Caco-2 (cell line): ENCODE measurements around the gene UNC5A. TPM values are rescaled to one million over a fixed set of nuclear protein-coding genes. Genes with fewer than 3 reads are reported as not detected.

Source experiments
- BruUV-seq: library from RNA; stranded (reverse); fragments of 400-500 nt; replicated peaks from 2 replicates; lab custom pipeline; 2021; lab: Mats Ljungman, UMichigan
- CTCF ChIA-PET: fragments of 300-600 bp; sonication (Branson Sonifier 250); formaldehyde crosslinking; loops from one replicate; lab custom pipeline; 2022; ENCODE audit warnings: antibody characterized with exemption; lab: Charles Lee
- POLR2A ChIA-PET: fragments of 300-600 bp; sonication (Branson Sonifier 250); formaldehyde crosslinking; loops from one replicate; lab custom pipeline; 2022; ENCODE audit warnings: antibody characterized with exemption; lab: Charles Lee
- DNase-seq, 2 experiments: peaks; one replicate each; pipeline versions ENCODE4 v3.0.0 to v3.0.0-alpha.2; 2020 to 2022
- H3K27me3 ChIP-seq: replicated peaks from 2 replicates; pipeline ENCODE4 v1.6.0; 2011; ENCODE audit warnings: low read length; ENCODE audit not compliant: control insufficient read depth, insufficient read depth
- H3K36me3 ChIP-seq: 2 replicates; pipeline ENCODE4 v1.5.1; 2011; ENCODE audit warnings: low read length; ENCODE audit not compliant: control insufficient read depth, insufficient read depth
- H3K4me1 ChIP-seq: fragments of 250-450 bp; sonication (Bioruptor Pico); 2 replicates; pipeline ENCODE4 v1.5.1; 2020; ENCODE audit warnings: mild to moderate bottlenecking
- H3K4me3 ChIP-seq: 2 replicates; pipeline ENCODE4 v1.5.1; 2011; ENCODE audit warnings: low read depth, mild to moderate bottlenecking, control low read depth, low read length
- H3K9me3 ChIP-seq: fragments of 250-450 bp; sonication (Bioruptor Pico); 2 replicates; pipeline ENCODE4 v1.5.1; 2020; ENCODE audit warnings: mild to moderate bottlenecking, moderate library complexity
- H3K27ac Mint-ChIP-seq: one replicate; pipeline ENCODE4 v1.8.0; 2022; ENCODE audit warnings: mixed read lengths; ENCODE audit not compliant: unreplicated experiment
- H3K27me3 Mint-ChIP-seq: one replicate; pipeline ENCODE4 v1.8.0; 2022; ENCODE audit warnings: mixed read lengths; ENCODE audit not compliant: insufficient read depth, unreplicated experiment
- H3K36me3 Mint-ChIP-seq: one replicate; pipeline ENCODE4 v1.8.0; 2022; ENCODE audit warnings: mild to moderate bottlenecking, mixed read lengths; ENCODE audit not compliant: insufficient read depth, unreplicated experiment
- H3K4me1 Mint-ChIP-seq: one replicate; pipeline ENCODE4 v1.8.0; 2022; ENCODE audit warnings: low read depth, mixed read lengths; ENCODE audit not compliant: unreplicated experiment
- H3K4me3 Mint-ChIP-seq: one replicate; pipeline ENCODE4 v1.8.0; 2022; ENCODE audit warnings: mild to moderate bottlenecking, moderate library complexity, mixed read lengths; ENCODE audit not compliant: unreplicated experiment
- H3K9me3 Mint-ChIP-seq: one replicate; pipeline ENCODE4 v1.8.0; 2022; ENCODE audit warnings: mixed read lengths; ENCODE audit not compliant: unreplicated experiment
- intact Hi-C: fragments of 100-400 bp; cut with micrococcal nuclease; formaldehyde crosslinking; loops from one replicate; pipeline ENCODE4 v1.10.0; 2022; ENCODE audit not compliant: unreplicated experiment
- total RNA-seq: library from RNA; stranded (reverse); gene quantifications from 2 replicates; pipeline ENCODE4 v1.2.3, GENCODE V29; 2022
- TF ChIP-seq, protein P1 (sequence below), 2 experiments: fragments of 200-600 bp in 1 of 2; IDR thresholded peaks; 1 replicate in 1 of 2; 2 replicates in 1 of 2; pipeline versions ENCODE4 v1.5.1 to v1.8.0; 2011 to 2022; ENCODE audit warnings: antibody characterized with exemption in 1 of 2, control low read depth in 1 of 2, inconsistent platforms in 1 of 2, low read depth in 1 of 2, low read length in 1 of 2, mild to moderate bottlenecking in 1 of 2, moderate library complexity in 1 of 2; ENCODE audit not compliant: insufficient read depth in 1 of 2, severe bottlenecking in 1 of 2, unreplicated experiment in 1 of 2

The UNC5A gene
- total RNA-seq, 1 experiment from 2014 or later, result not detected

DNA sequence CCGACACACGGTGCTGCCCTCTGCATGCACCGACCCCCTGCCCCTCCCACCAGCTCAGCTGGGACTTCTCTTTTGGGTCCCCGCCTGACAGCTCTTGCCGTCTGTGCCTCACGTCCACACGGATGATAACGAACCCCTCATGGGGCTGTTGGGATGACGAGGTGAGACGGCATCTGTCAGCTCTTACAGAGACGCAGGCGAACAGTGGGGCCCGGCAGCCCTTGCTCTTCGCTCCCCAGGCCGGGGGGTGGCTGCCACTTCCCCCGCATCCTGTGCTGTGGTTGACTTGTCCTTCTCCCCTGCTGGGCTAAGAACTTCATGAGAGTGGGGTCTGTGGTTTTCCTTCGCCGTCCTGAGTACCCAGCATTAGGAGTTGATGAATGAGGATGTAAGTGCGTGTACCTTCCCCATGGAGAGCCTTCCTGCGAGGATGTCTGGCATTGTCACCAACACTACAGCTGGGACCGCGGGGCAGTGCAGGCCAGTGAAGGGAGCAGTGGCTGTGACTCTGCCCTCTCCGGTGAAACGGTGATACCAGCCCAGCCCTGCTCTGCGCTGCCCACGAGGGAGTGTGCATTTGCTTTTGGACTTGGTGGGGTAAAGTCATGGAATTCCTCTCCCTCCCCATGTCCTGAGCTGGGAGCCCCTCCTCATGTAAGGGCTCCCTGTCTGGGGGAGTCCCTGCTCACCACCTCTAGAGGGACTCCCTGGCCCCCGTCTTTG, 65.6 kb downstream of the UNC5A start:
- H3K36me3 ChIP-seq, result no peaks in the 10 kb centered on the region
- no peak for DNase-seq
- H3K27me3 ChIP-seq, result no peaks in the 10 kb centered on the region

GRCh38 chr5:176876506-176877431, 66.4 kb downstream of the UNC5A start:
- no TSS peak for BruUV-seq
- no peak for DNase-seq
- Mint-ChIP-seq H3K4me3 (no peak overlapping the region), H3K27ac (no peak overlapping the region), H3K4me1 (no peaks in the 10 kb centered on the region), H3K9me3 (no peaks in the 10 kb centered on the region), H3K27me3 (peaks cover 22% of the 10 kb centered on the region), H3K36me3 (no peaks in the 10 kb centered on the region)
- ChIA-PET POLR2A (no interaction called here), CTCF (no interaction called here)
- intact Hi-C loops, result no loop called here
- no peak overlapping the region for H3K4me3 ChIP-seq
- no peaks in the 10 kb centered on the region for H3K36me3 ChIP-seq
- no peaks in the 10 kb centered on the region for H3K27me3 ChIP-seq
- TF ChIP-seq, protein P1, sequence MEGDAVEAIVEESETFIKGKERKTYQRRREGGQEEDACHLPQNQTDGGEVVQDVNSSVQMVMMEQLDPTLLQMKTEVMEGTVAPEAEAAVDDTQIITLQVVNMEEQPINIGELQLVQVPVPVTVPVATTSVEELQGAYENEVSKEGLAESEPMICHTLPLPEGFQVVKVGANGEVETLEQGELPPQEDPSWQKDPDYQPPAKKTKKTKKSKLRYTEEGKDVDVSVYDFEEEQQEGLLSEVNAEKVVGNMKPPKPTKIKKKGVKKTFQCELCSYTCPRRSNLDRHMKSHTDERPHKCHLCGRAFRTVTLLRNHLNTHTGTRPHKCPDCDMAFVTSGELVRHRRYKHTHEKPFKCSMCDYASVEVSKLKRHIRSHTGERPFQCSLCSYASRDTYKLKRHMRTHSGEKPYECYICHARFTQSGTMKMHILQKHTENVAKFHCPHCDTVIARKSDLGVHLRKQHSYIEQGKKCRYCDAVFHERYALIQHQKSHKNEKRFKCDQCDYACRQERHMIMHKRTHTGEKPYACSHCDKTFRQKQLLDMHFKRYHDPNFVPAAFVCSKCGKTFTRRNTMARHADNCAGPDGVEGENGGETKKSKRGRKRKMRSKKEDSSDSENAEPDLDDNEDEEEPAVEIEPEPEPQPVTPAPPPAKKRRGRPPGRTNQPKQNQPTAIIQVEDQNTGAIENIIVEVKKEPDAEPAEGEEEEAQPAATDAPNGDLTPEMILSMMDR (IDR thresholded peaks at IDR 0.05; ENCODE audit: insufficient read depth in 1 of 2, low read depth in 1 of 2, low read length in 1 of 2, severe bottlenecking in 1 of 2, unreplicated experiment in 1 of 2), result no peak
- H3K4me1 ChIP-seq, result no peaks in the 10 kb centered on the region
- H3K9me3 ChIP-seq, result no peaks in the 10 kb centered on the region

More for the DNA sequence above, 65.6 kb downstream of the UNC5A start:
- CTCF ChIA-PET, result interaction anchor here (2.2 kb wide), 1 partner anchor 215 kb away, joined by 8 read pairs; no protein-coding TSS in a partner anchor
- Histone ChIP-seq H3K4me3 (no peak overlapping the region), H3K4me1 (no peaks in the 10 kb centered on the region), H3K9me3 (no peaks in the 10 kb centered on the region)
- intact Hi-C loops, result no loop called here
- TF ChIP-seq, protein P1 (IDR thresholded peaks at IDR 0.05; ENCODE audit: insufficient read depth in 1 of 2, low read depth in 1 of 2, low read length in 1 of 2, severe bottlenecking in 1 of 2, unreplicated experiment in 1 of 2), result no peak
- H3K36me3 Mint-ChIP-seq, result no peaks in the 10 kb centered on the region
- no TSS peak for BruUV-seq
- H3K27me3 Mint-ChIP-seq, result peaks cover 22% of the 10 kb centered on the region
- POLR2A ChIA-PET, result no interaction called here
- no peak overlapping the region for H3K4me3 Mint-ChIP-seq
- no peak overlapping the region for H3K27ac Mint-ChIP-seq
- no peaks in the 10 kb centered on the region for H3K9me3 Mint-ChIP-seq
- H3K4me1 Mint-ChIP-seq, result no peaks in the 10 kb centered on the region

- H3K36me3 Mint-ChIP-seq, result no peaks in the 10 kb centered on the region
- no peaks in the 10 kb centered on the region for H3K9me3 ChIP-seq
- no peaks in the 10 kb centered on the region for H3K9me3 Mint-ChIP-seq
- CTCF ChIA-PET, result interaction anchor here (0.6 kb wide), 1 partner anchor 217 kb away, joined by 3 read pairs; no protein-coding TSS in a partner anchor
- H3K36me3 ChIP-seq, result no peaks in the 10 kb centered on the region
- H3K27ac Mint-ChIP-seq, result no peak overlapping the region
- TF ChIP-seq, protein P1 (IDR thresholded peaks at IDR 0.05; ENCODE audit: insufficient read depth in 1 of 2, low read depth in 1 of 2, low read length in 1 of 2, severe bottlenecking in 1 of 2, unreplicated experiment in 1 of 2), result no peak
- H3K27me3 Mint-ChIP-seq, result peaks cover 18% of the 10 kb centered on the region
- intact Hi-C loops, result no loop called here
- H3K4me3 ChIP-seq, result no peak overlapping the region
- BruUV-seq, result no TSS peak
- no peaks in the 10 kb centered on the region for H3K27me3 ChIP-seq
- DNase-seq, result no peak
- POLR2A ChIA-PET, result no interaction called here
- H3K4me1 Mint-ChIP-seq, result no peaks in the 10 kb centered on the region
- no peak overlapping the region for H3K4me3 Mint-ChIP-seq
- no peaks in the 10 kb centered on the region for H3K4me1 ChIP-seq
These were observed 67.5 kb downstream of the UNC5A start for GRCh38 chr5:176877793-176878331.
